ENCODE results near the gene SGIP1. TPM values are rescaled to one million over a fixed set of nuclear protein-coding genes. Genes with fewer than 3 reads are reported as not detected.

The SGIP1 gene
- total and polyA plus RNA-seq, 2 experiments from 2014 or later: 3.3 to 8.8 TPM

- H3K27me3 ChIP-seq: peaks cover 20% of the 10 kb centered on the region
- no peak overlapping the region for H3K27ac ChIP-seq
- H3K4me3 ChIP-seq: no peak overlapping the region
- no peaks in the 10 kb centered on the region for H3K36me3 ChIP-seq
- H3K9me3 ChIP-seq (ENCODE audit: low read depth): no peaks in the 10 kb centered on the region
- DNase-seq (ENCODE audit: low read depth in 1 of 2, low spot score in 1 of 2): no peak
- no peak for TF ChIP-seq CTCF (IDR thresholded peaks at IDR 0.05; ENCODE audit: low read depth, low read length)
- H3K4me1 ChIP-seq (ENCODE audit: low read depth): peaks cover under 1% of the 10 kb centered on the region
Measured at GRCh38 chr1:66535853-66536252, 1.9 kb downstream of the SGIP1 start.

GRCh38 chr1:66537718-66538117 lies 3.8 kb downstream of the SGIP1 start:
- DNase-seq (ENCODE audit: low read depth in 1 of 2, low spot score in 1 of 2): no peak
- Histone ChIP-seq H3K27ac (no peak overlapping the region), H3K4me3 (no peak overlapping the region), H3K4me1 (ENCODE audit: low read depth) (peaks cover 19% of the 10 kb centered on the region), H3K27me3 (peaks cover 4% of the 10 kb centered on the region), H3K9me3 (ENCODE audit: low read depth) (no peaks in the 10 kb centered on the region), H3K36me3 (no peaks in the 10 kb centered on the region)
- no peak for TF ChIP-seq CTCF (IDR thresholded peaks at IDR 0.05; ENCODE audit: low read depth, low read length)

GRCh38 chr1:66539491-66539890 lies 5.5 kb downstream of the SGIP1 start:
- TF ChIP-seq CTCF (IDR thresholded peaks at IDR 0.05; ENCODE audit: low read depth, low read length): no peak
- Histone ChIP-seq H3K4me1 (ENCODE audit: low read depth) (peaks cover 30% of the 10 kb centered on the region), H3K27me3 (no peaks in the 10 kb centered on the region), H3K4me3 (no peak overlapping the region), H3K36me3 (no peaks in the 10 kb centered on the region), H3K27ac (no peak overlapping the region), H3K9me3 (ENCODE audit: low read depth) (no peaks in the 10 kb centered on the region)
- DNase-seq (ENCODE audit: low read depth in 1 of 2, low spot score in 1 of 2): no peak

- peak overlapping the region; percentile 63 for H3K27ac ChIP-seq
- no peaks in the 10 kb centered on the region for H3K36me3 ChIP-seq
- peak; percentile 51 to 61 for DNase-seq (ENCODE audit: low read depth in 1 of 2, low spot score in 1 of 2)
- peaks cover 38% of the 10 kb centered on the region for H3K4me1 ChIP-seq (ENCODE audit: low read depth)
- H3K9me3 ChIP-seq (ENCODE audit: low read depth): no peaks in the 10 kb centered on the region
- no peaks in the 10 kb centered on the region for H3K27me3 ChIP-seq
- no peak overlapping the region for H3K4me3 ChIP-seq
- TF ChIP-seq CTCF (IDR thresholded peaks at IDR 0.05; ENCODE audit: low read depth, low read length): no peak
Measured at GRCh38 chr1:66540434-66541032, 6.6 kb downstream of the SGIP1 start.

GRCh38 chr1:66542314-66542713 lies 8.4 kb downstream of the SGIP1 start:
- no peak for TF ChIP-seq CTCF (IDR thresholded peaks at IDR 0.05; ENCODE audit: low read depth, low read length)
- H3K36me3 ChIP-seq: no peaks in the 10 kb centered on the region
- H3K9me3 ChIP-seq (ENCODE audit: low read depth): no peaks in the 10 kb centered on the region
- H3K4me1 ChIP-seq (ENCODE audit: low read depth): peaks cover 38% of the 10 kb centered on the region
- no peaks in the 10 kb centered on the region for H3K27me3 ChIP-seq
- no peak overlapping the region for H3K4me3 ChIP-seq
- DNase-seq (ENCODE audit: low read depth in 1 of 2, low spot score in 1 of 2): no peak
- peak overlapping the region; percentile 69 for H3K27ac ChIP-seq
